ENCODE measurements around the gene APOL2.

Gene APOL2

GRCh38 chr22:36239401-36240171 is at the start of gene APOL2:
Gene APOL2 (minus strand): TSS chr22:36239527. CDS start chr22:36233162, 6,365 bp downstream.
- TF ChIP-seq EZH2 (IDR thresholded peaks at IDR 0.05; ENCODE audit: borderline replicate concordance, low read depth, low read length, severe bottlenecking) (no peak), CTCF (IDR thresholded peaks at IDR 0.05; ENCODE audit: borderline replicate concordance, extremely low read depth, low read length, poor library complexity, severe bottlenecking) (peak; percentile 88)
- ATAC-seq (ENCODE audit: insufficient read depth, low read depth) (peak; percentile 94), DNase-seq (peak; percentile 95)
- Histone ChIP-seq H3K36me3 (ENCODE audit: insufficient read depth, low read length) (peaks cover 25% of the 10 kb centered on the region), H3K9me3 (ENCODE audit: insufficient read depth, low read length, severe bottlenecking) (no peaks in the 10 kb centered on the region), H3K4me1 (ENCODE audit: insufficient read depth, low read length) (peaks cover 41% of the 10 kb centered on the region), H2AFZ (ENCODE audit: low read depth, low read length) (peak within 1 kb of the TSS; percentile 74), H3K4me3 (ENCODE audit: low read depth in 1 of 2, low read length in 2 of 2) (peak within 1 kb of the TSS; percentile 55 to 66), H3K9ac (ENCODE audit: low read depth, low read length) (peak within 1 kb of the TSS; percentile 75), H3K79me2 (ENCODE audit: insufficient read depth, low read length) (peaks cover 46% of the 10 kb centered on the region), H3K27ac (ENCODE audit: low read length) (peak within 1 kb of the TSS; percentile 81), H4K20me1 (ENCODE audit: insufficient read depth, low read length) (no peaks in the 10 kb centered on the region), H3K4me2 (ENCODE audit: insufficient read depth, low read length) (peak within 1 kb of the TSS; percentile 95), H3K27me3 (ENCODE audit: insufficient read depth, low read length, poor library complexity) (no peaks in the 10 kb centered on the region)

GRCh38 chr22:36288571-36289405 is 49.5 kb upstream of the APOL2 start:
- H3K27ac ChIP-seq (ENCODE audit: low read length) = no peak overlapping the region
- no peak overlapping the region for H3K9ac ChIP-seq (ENCODE audit: low read depth, low read length)

GRCh38 chr22:36287881-36288515 is 48.7 kb upstream of the APOL2 start:
- peaks cover 80% of the 10 kb centered on the region for H3K36me3 ChIP-seq (ENCODE audit: insufficient read depth, low read length)
- H3K27me3 ChIP-seq (ENCODE audit: insufficient read depth, low read length, poor library complexity) = no peaks in the 10 kb centered on the region
- H2AFZ ChIP-seq (ENCODE audit: low read depth, low read length) = no peak overlapping the region
- ATAC-seq (ENCODE audit: insufficient read depth, low read depth) (no peak), DNase-seq (no peak)
- no peak overlapping the region for H3K9ac ChIP-seq (ENCODE audit: low read depth, low read length)
- no peak overlapping the region for H3K27ac ChIP-seq (ENCODE audit: low read length)
- H3K4me3 ChIP-seq (ENCODE audit: low read depth in 1 of 2, low read length in 2 of 2) = no peak overlapping the region
- H3K9me3 ChIP-seq (ENCODE audit: insufficient read depth, low read length, severe bottlenecking) = peaks cover 11% of the 10 kb centered on the region
- H3K79me2 ChIP-seq (ENCODE audit: insufficient read depth, low read length) = no peaks in the 10 kb centered on the region
- no peaks in the 10 kb centered on the region for H4K20me1 ChIP-seq (ENCODE audit: insufficient read depth, low read length)
- H3K4me1 ChIP-seq (ENCODE audit: insufficient read depth, low read length) = no peaks in the 10 kb centered on the region
- TF ChIP-seq EZH2 (IDR thresholded peaks at IDR 0.05; ENCODE audit: borderline replicate concordance, low read depth, low read length, severe bottlenecking) = no peak
- TF ChIP-seq CTCF (IDR thresholded peaks at IDR 0.05; ENCODE audit: borderline replicate concordance, extremely low read depth, low read length, poor library complexity, severe bottlenecking) = no peak
- H3K4me2 ChIP-seq (ENCODE audit: insufficient read depth, low read length) = no peak overlapping the region

More at GRCh38 chr22:36288571-36289405, 49.5 kb upstream of the APOL2 start:
- DNase-seq (no peak), ATAC-seq (ENCODE audit: insufficient read depth, low read depth) (no peak)
- H3K4me2 ChIP-seq (ENCODE audit: insufficient read depth, low read length) = no peak overlapping the region
- no peaks in the 10 kb centered on the region for H3K27me3 ChIP-seq (ENCODE audit: insufficient read depth, low read length, poor library complexity)
- H3K36me3 ChIP-seq (ENCODE audit: insufficient read depth, low read length) = peaks cover 83% of the 10 kb centered on the region
- H3K79me2 ChIP-seq (ENCODE audit: insufficient read depth, low read length) = no peaks in the 10 kb centered on the region
- no peak overlapping the region for H3K4me3 ChIP-seq (ENCODE audit: low read depth in 1 of 2, low read length in 2 of 2)
- no peaks in the 10 kb centered on the region for H4K20me1 ChIP-seq (ENCODE audit: insufficient read depth, low read length)
- H2AFZ ChIP-seq (ENCODE audit: low read depth, low read length) = no peak overlapping the region
- H3K9me3 ChIP-seq (ENCODE audit: insufficient read depth, low read length, severe bottlenecking) = peaks cover 13% of the 10 kb centered on the region
- TF ChIP-seq EZH2 (IDR thresholded peaks at IDR 0.05; ENCODE audit: borderline replicate concordance, low read depth, low read length, severe bottlenecking) (no peak), CTCF (IDR thresholded peaks at IDR 0.05; ENCODE audit: borderline replicate concordance, extremely low read depth, low read length, poor library complexity, severe bottlenecking) (no peak)
- no peaks in the 10 kb centered on the region for H3K4me1 ChIP-seq (ENCODE audit: insufficient read depth, low read length)
